HepG2 (cell line): ENCODE results near the gene ACOT13. TPM values are rescaled to one million over a fixed set of nuclear protein-coding genes. Genes with fewer than 3 reads are reported as not detected.

Experiments
- AHDC1 ChIP-seq: sonication (generic); formaldehyde crosslinking; IDR thresholded peaks from 2 replicates; pipeline ENCODE4 v1.5.1; 2020; ENCODE audit warnings: mild to moderate bottlenecking, missing genetic modification reagents, borderline replicate concordance
- ELF4 ChIP-seq: sonication (generic); formaldehyde crosslinking; IDR thresholded peaks from 2 replicates; pipeline ENCODE4 v1.5.0; 2020; ENCODE audit warnings: missing genetic modification reagents, mild to moderate bottlenecking, moderate library complexity, borderline replicate concordance
- FOXP4 ChIP-seq: sonication (generic); formaldehyde crosslinking; IDR thresholded peaks from 2 replicates; pipeline ENCODE4 v1.4.0; 2020; ENCODE audit warnings: missing genetic modification reagents
- GTF2F1 ChIP-seq: fragments of 150-350 bp; IDR thresholded peaks from 2 replicates; pipeline ENCODE4 v1.6.1; 2014; ENCODE audit warnings: low read length
- IRF9 ChIP-seq: sonication (generic); formaldehyde crosslinking; IDR thresholded peaks from 2 replicates; pipeline ENCODE4 v1.8.0; 2022; ENCODE audit warnings: missing genetic modification reagents, mild to moderate bottlenecking, borderline replicate concordance
- PHB2 ChIP-seq: fragments of 450-650 bp; IDR thresholded peaks from 2 replicates; pipeline ENCODE4 v1.6.1; 2018; ENCODE audit not compliant: partially characterized antibody
- RFXAP ChIP-seq: sonication (generic); formaldehyde crosslinking; IDR thresholded peaks from 2 replicates; pipeline ENCODE4 v1.4.0; 2020; ENCODE audit warnings: missing genetic modification reagents, borderline replicate concordance
- ZFP91 ChIP-seq: sonication (generic); formaldehyde crosslinking; IDR thresholded peaks from 2 replicates; pipeline ENCODE4 v1.9.0; 2022; ENCODE audit warnings: missing genetic modification reagents, mild to moderate bottlenecking, borderline replicate concordance
- ZNF24 ChIP-seq: fragments of 450-650 bp; IDR thresholded peaks from 2 replicates; pipeline ENCODE4 v1.6.1; 2017; ENCODE audit warnings: antibody characterized with exemption, mild to moderate bottlenecking
- ZNF75D ChIP-seq: sonication (generic); formaldehyde crosslinking; IDR thresholded peaks from 2 replicates; pipeline ENCODE4 v1.8.1; 2023; ENCODE audit warnings: missing genetic modification reagents, mild to moderate bottlenecking, borderline replicate concordance
- ZSCAN22 ChIP-seq: sonication (generic); formaldehyde crosslinking; IDR thresholded peaks from 2 replicates; pipeline ENCODE4 v1.4.0; 2020; ENCODE audit warnings: mild to moderate bottlenecking, missing genetic modification reagents
- ZSCAN30 ChIP-seq: sonication (generic); formaldehyde crosslinking; IDR thresholded peaks from 2 replicates; pipeline ENCODE4 v1.5.0; 2020; ENCODE audit warnings: mild to moderate bottlenecking, missing genetic modification reagents
- polyA plus RNA-seq, 8 experiments: library from polyadenylated mRNA; depleted of rRNA in 3 of 8; stranded (reverse) in 7 of 8; unstranded in 1 of 8; fragments of >200 nt; fragmentation: Illumina TruSeq in 4 of 8; extraction: Trizol in 4 of 8; gene quantifications; 2 replicates each; pipeline versions ENCODE4 v1.2.1 to v1.2.3, GENCODE V29; 2011 to 2016; ENCODE audit warnings: low read depth in 4 of 8, missing spikeins in 1 of 8, mixed read lengths in 1 of 8; ENCODE audit not compliant: insufficient read depth in 1 of 8
- total RNA-seq, 5 experiments: library from RNA; depleted of rRNA; stranded (reverse); fragments of >200 nt; fragmentation: Illumina TruSeq; extraction: Trizol; gene quantifications; 2 replicates each; pipeline ENCODE4 v1.2.3, GENCODE V29; 2016; ENCODE audit warnings: low read depth in 1 of 5
- TF ChIP-seq, protein P1 (sequence below): sonication (generic); formaldehyde crosslinking; IDR thresholded peaks from 2 replicates; pipeline ENCODE4 v1.5.0; 2020; ENCODE audit warnings: missing genetic modification reagents

The ACOT13 gene
- total and polyA plus RNA-seq, 2 of the 13 experiments (the other 11 are each of a cell fraction or from before 2014, with no cell fraction given) = 31.5 to 45.1 TPM

GRCh38 chr6:24666641-24667377, at the start of gene ACOT13, which contains the start of gene TDP2 (continued):
- TF ChIP-seq FOXP4 = peak; percentile 55
- no peak for TF ChIP-seq ZSCAN22 (CRISPR knock-in tag)
- no peak for TF ChIP-seq PHB2
- peak; percentile 40; the same call in 1 of the 2 replicates for TF ChIP-seq RFXAP
- TF ChIP-seq ZNF24 = no peak
- peak; percentile 92 for TF ChIP-seq AHDC1 (CRISPR knock-in tag)
- no peak; the same call in none of the 2 replicates for TF ChIP-seq ELF4
- no peak; the same call in 1 of the 2 replicates for TF ChIP-seq ZSCAN30
- peak; percentile 99 for TF ChIP-seq IRF9 (CRISPR knock-in tag)
- TF ChIP-seq, protein P1, sequence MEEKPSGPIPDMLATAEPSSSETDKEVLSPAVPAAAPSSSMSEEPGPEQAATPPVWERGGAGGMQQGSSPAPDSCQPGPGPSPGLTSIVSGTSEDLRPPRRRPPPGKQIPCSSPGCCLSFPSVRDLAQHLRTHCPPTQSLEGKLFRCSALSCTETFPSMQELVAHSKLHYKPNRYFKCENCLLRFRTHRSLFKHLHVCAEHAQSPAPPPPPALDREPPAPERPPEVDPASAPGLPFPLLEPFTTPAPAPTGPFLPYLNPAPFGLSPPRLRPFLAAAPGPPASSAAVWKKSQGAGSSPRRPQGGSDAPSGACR (CRISPR knock-in tag) = peak; percentile 80
- peak; percentile 8; the same call in 1 of the 2 replicates for TF ChIP-seq ZNF75D
- TF ChIP-seq GTF2F1 = no peak
- TF ChIP-seq ZFP91 (CRISPR knock-in tag) = peak; percentile 99
